T-helper 2 cell treated with Interferon-gamma antibody and Interleukin-4, amounts not matched to agents 5 μg/mL and 100 μg/mL, for 36 hours (primary cell): ENCODE measurements around the gene COL25A1.

Experiments used
- DNase-seq: peaks from one replicate; pipeline ENCODE4 v3.0.0; 2021; ENCODE audit warnings: low spot score
- H3K27ac Mint-ChIP-seq: one replicate; pipeline ENCODE4 v1.8.0; 2021; ENCODE audit warnings: mild to moderate bottlenecking, mixed read lengths
- H3K27me3 Mint-ChIP-seq: one replicate; pipeline ENCODE4 v1.8.0; 2021; ENCODE audit warnings: low read depth, mixed read lengths
- H3K36me3 Mint-ChIP-seq: one replicate; pipeline ENCODE4 v1.8.0; 2021; ENCODE audit warnings: low read depth, mixed read lengths
- H3K4me1 Mint-ChIP-seq: one replicate; pipeline ENCODE4 v1.8.0; 2021; ENCODE audit warnings: low read depth, mixed read lengths
- H3K4me3 Mint-ChIP-seq: one replicate; pipeline ENCODE4 v1.8.0; 2022; ENCODE audit warnings: mild to moderate bottlenecking, moderate library complexity, mixed read lengths
- H3K9me3 Mint-ChIP-seq: one replicate; pipeline ENCODE4 v1.8.0; 2021; ENCODE audit warnings: mixed read lengths

COL25A1 gene

DNA sequence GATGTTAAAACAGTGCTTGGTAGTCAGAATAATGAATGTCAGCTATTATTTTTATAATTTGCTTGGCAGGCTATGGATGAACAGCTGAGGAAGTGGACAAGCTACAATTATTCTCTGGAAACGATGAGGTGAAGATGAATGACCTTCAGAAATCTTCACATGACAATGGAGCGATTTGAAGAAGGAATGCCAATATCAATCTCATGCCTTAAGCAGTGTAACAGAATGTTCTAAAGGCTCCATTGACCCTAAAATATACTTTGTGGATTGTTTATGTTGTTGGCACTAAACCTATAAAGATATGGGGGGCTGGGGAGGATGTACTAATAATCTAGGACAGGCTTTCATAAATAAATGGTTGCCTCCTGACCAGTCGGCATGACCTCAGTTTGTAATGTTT, 36.2 kb downstream of the COL25A1 start:
- Mint-ChIP-seq H3K9me3 (no peaks in the 10 kb centered on the region), H3K27me3 (peaks cover 10% of the 10 kb centered on the region), H3K27ac (no peak overlapping the region), H3K4me1 (no peaks in the 10 kb centered on the region), H3K36me3 (no peaks in the 10 kb centered on the region), H3K4me3 (no peak overlapping the region)
- no peak for DNase-seq

DNA sequence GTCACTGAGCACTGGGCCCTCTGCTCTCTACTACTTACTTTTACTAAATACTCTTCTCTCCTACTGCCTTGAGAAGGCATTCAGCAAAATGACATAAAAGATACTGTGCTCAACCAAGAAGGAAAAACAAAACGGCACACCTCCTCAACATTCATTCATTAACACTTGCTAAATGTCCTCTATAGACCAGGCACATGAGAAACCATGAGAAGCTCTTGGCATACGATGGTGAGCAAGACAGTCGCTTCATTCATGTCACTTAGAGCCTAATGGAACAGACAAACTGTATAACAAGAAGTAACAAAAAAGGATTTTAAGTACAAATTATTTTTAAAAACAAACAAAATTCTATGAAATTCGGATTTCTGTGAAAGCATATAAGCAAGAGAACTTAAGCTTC, 38.7 kb downstream of the COL25A1 start:
- H3K4me3 Mint-ChIP-seq, result no peak overlapping the region
- no peaks in the 10 kb centered on the region for H3K4me1 Mint-ChIP-seq
- H3K36me3 Mint-ChIP-seq, result no peaks in the 10 kb centered on the region
- no peak for DNase-seq
- no peak overlapping the region for H3K27ac Mint-ChIP-seq
- no peaks in the 10 kb centered on the region for H3K9me3 Mint-ChIP-seq
- H3K27me3 Mint-ChIP-seq, result peaks cover 13% of the 10 kb centered on the region

DNA sequence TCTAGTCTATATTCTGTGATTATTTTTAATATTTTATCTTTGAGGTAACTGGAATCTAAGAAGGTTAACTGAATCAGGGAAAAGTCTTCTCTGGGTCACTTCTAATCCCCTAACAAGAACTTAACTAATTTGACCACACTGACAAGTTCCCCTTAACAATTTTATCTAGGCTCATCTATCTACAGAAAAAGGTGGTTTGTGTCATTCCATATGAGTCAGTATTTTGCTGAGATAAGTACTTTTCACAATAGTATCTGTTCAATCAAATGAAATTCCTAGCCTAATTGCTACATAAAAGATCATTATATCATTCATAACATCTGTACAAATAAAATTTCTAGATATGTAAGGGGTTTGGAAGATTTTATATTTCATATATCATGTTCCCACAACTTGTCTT, 45.6 kb downstream of the COL25A1 start:
- H3K27ac Mint-ChIP-seq, result no peak overlapping the region
- no peaks in the 10 kb centered on the region for H3K4me1 Mint-ChIP-seq
- no peaks in the 10 kb centered on the region for H3K9me3 Mint-ChIP-seq
- peaks cover 22% of the 10 kb centered on the region for H3K27me3 Mint-ChIP-seq
- H3K36me3 Mint-ChIP-seq, result no peaks in the 10 kb centered on the region
- no peak for DNase-seq
- H3K4me3 Mint-ChIP-seq, result no peak overlapping the region

DNA sequence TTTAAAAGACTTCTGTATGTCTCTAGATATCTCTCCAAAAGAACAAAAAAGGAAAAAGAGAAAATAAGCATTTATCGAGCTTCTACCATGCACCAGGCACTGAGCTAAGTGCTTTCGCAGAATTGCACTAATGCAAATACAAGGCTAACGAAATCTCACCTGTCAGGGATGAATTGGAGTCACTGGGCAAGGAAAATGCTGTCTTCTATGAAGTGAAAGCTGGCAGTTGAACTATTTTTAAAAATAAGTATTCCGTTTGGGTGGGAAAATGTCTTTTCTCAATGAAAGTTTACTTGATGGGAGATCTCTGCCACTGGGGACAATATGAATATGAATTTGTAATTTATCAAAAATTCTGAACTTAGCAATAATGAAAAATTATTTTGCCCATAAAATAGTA, 47.6 kb downstream of the COL25A1 start:
- H3K36me3 Mint-ChIP-seq, result no peaks in the 10 kb centered on the region
- DNase-seq, result no peak
- no peak overlapping the region for H3K27ac Mint-ChIP-seq
- H3K4me3 Mint-ChIP-seq, result no peak overlapping the region
- H3K9me3 Mint-ChIP-seq, result no peaks in the 10 kb centered on the region
- no peaks in the 10 kb centered on the region for H3K4me1 Mint-ChIP-seq
- peaks cover 22% of the 10 kb centered on the region for H3K27me3 Mint-ChIP-seq

DNA sequence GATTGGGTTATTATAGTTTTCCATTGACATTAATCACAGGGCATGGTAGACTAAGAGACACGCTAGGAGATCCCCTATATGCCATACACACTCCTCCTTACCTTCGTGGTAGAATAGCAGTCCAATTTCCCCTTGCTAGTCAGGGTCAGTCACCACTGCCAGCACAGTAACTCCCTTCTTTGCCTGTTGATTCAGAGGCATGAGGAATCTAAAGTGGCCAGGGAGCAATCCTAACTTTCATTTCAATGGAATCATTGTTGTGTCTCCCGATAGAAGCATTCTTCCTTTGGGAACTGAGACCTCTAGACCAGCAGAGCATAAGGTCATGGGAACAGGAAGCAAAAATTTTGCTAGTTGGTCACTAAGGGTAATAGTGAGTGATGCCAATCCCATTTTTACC, 51.1 kb downstream of the COL25A1 start:
- Mint-ChIP-seq H3K27ac (no peak overlapping the region), H3K4me3 (no peak overlapping the region), H3K4me1 (no peaks in the 10 kb centered on the region), H3K9me3 (no peaks in the 10 kb centered on the region), H3K27me3 (peaks cover 13% of the 10 kb centered on the region), H3K36me3 (no peaks in the 10 kb centered on the region)
- no peak for DNase-seq

DNA sequence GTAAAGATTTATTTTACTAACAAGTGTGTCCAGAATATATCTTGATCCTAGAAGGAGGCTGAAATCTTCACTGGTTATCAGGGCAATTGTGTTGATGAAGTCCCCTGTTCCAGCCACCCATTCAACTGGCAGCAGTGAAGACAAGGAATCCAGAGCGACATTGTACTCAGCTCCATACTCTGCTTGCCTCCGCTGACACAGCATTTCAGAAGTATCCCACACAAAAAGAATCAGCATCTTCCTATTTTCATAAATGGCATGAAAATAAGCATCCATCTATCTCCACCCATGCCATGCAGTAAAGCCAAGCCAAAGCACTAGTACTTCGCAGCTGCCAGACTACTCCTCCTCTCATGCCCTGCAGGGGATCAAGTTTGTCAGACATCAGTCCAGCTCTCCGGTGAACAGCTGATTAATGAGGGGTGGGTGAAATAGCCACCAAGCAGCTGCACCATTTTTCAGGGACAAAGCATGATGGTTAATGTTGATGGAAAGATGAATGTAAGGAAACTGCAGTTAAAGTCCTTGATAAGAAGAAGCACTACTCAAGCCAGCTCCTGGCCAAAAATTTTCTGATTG, 54.0 kb downstream of the COL25A1 start:
- no peaks in the 10 kb centered on the region for H3K4me1 Mint-ChIP-seq
- peaks cover 2% of the 10 kb centered on the region for H3K27me3 Mint-ChIP-seq
- H3K9me3 Mint-ChIP-seq, result no peaks in the 10 kb centered on the region
- H3K36me3 Mint-ChIP-seq, result no peaks in the 10 kb centered on the region
- no peak for DNase-seq
- H3K4me3 Mint-ChIP-seq, result no peak overlapping the region
- no peak overlapping the region for H3K27ac Mint-ChIP-seq

DNA sequence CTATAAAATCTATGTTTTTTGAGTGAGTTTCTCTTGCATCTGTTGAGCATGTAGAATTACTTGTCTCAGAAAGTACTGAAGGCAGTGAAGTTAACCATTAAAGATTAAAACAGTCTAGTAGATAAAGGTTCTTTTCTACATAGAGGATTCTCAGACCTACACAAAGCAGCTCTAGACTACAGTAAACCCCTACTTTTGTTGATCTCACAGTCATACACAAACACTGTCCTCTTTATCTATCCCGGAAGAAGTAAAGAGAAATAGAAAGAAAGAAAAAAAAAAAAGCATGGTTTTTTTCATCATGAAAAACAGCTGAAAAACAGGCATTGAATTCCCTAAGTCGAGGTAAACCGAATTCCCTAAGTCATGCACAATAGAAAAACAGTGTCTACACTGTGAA, 58.6 kb downstream of the COL25A1 start:
- no peak for DNase-seq
- no peak overlapping the region for H3K27ac Mint-ChIP-seq
- H3K9me3 Mint-ChIP-seq, result no peaks in the 10 kb centered on the region
- H3K4me1 Mint-ChIP-seq, result no peaks in the 10 kb centered on the region
- H3K4me3 Mint-ChIP-seq, result no peak overlapping the region
- H3K27me3 Mint-ChIP-seq, result no peaks in the 10 kb centered on the region
- H3K36me3 Mint-ChIP-seq, result no peaks in the 10 kb centered on the region

DNA sequence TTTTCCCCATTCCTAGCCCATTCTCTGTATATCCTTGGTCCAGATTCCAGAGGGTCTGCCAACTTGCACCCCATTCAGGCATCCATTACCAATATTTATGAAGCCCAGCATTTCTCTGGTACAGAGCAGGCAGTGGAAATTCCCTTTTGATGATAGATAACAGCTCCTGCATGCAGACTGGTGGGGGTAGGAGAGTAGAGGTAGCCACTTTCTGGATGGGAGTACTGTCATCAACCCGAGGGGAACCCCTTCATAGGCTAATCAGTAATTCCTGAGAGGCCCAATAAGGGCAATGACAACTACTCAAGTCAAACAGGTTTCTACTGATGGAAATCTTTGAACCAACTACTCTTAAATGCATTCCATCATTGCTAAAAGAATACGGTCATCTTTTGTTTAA, 63.7 kb downstream of the COL25A1 start:
- H3K36me3 Mint-ChIP-seq, result no peaks in the 10 kb centered on the region
- H3K4me3 Mint-ChIP-seq, result no peak overlapping the region
- no peaks in the 10 kb centered on the region for H3K9me3 Mint-ChIP-seq
- peaks cover 13% of the 10 kb centered on the region for H3K27me3 Mint-ChIP-seq
- DNase-seq, result no peak
- H3K4me1 Mint-ChIP-seq, result no peaks in the 10 kb centered on the region
- no peak overlapping the region for H3K27ac Mint-ChIP-seq

DNA sequence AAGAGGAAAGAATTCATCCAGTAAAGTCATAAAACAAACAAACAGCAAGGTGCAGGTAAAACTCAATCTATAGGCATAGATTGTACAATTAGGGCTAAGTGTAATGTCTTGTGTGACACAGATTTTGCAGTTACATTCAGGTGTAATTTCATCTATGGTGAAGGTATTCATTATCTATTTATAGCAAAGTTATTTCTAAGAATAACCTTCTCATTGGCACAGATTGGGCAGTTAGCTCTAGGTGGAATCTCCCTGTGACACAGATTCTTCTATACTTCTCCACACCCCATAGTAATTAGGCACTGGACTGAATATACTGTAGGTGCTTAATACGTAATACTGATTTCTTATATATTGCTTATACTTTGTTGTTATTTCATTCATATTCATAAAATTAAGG, 66.8 kb downstream of the COL25A1 start:
- no peak for DNase-seq
- H3K27me3 Mint-ChIP-seq, result peaks cover 17% of the 10 kb centered on the region
- no peak overlapping the region for H3K4me3 Mint-ChIP-seq
- H3K27ac Mint-ChIP-seq, result no peak overlapping the region
- no peaks in the 10 kb centered on the region for H3K36me3 Mint-ChIP-seq
- H3K9me3 Mint-ChIP-seq, result no peaks in the 10 kb centered on the region
- no peaks in the 10 kb centered on the region for H3K4me1 Mint-ChIP-seq

DNA sequence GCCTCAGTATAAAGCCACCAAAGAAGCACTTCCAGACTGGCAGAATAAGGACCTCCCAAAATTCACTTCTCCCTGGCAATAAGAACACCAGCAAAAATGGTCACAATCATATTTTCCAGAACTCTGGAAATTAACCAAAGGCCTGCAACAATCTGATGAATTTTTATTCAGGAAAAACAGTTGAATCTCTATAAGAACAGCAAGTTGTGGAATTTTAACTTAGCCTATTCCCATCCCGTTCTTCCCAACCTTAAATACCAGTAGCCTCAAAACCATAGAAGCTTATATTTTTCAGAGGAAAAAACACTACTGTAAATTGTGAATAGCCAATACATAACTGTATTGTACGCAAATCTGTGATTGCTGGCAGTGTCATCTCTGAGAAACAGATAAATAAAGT, 67.9 kb downstream of the COL25A1 start:
- H3K27me3 Mint-ChIP-seq, result peaks cover 17% of the 10 kb centered on the region
- H3K36me3 Mint-ChIP-seq, result no peaks in the 10 kb centered on the region
- no peaks in the 10 kb centered on the region for H3K9me3 Mint-ChIP-seq

DNA sequence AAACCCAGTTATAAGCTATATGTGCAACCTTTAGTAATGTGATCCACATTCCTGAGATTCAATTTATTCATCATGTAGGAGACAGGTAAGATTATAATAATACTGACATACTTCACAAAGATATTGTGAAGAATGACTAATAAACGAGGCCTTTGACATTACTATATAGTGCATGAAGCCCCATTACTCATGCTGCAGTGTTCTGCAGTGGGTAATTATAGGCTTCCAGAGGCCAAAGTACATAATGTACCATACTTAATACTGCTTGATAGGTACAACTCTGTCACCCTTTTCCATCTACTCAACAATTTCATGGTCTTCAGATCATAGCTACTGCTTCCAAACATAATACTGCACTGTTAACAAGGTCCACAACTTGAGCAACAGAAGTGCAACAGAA, 68.9 kb downstream of the COL25A1 start:
- Mint-ChIP-seq H3K4me1 (no peaks in the 10 kb centered on the region), H3K27me3 (peaks cover 17% of the 10 kb centered on the region)

More for the DNA sequence above, 67.9 kb downstream of the COL25A1 start:
- no peak for DNase-seq
- H3K4me1 Mint-ChIP-seq, result no peaks in the 10 kb centered on the region
- H3K27ac Mint-ChIP-seq, result no peak overlapping the region
- no peak overlapping the region for H3K4me3 Mint-ChIP-seq

DNA sequence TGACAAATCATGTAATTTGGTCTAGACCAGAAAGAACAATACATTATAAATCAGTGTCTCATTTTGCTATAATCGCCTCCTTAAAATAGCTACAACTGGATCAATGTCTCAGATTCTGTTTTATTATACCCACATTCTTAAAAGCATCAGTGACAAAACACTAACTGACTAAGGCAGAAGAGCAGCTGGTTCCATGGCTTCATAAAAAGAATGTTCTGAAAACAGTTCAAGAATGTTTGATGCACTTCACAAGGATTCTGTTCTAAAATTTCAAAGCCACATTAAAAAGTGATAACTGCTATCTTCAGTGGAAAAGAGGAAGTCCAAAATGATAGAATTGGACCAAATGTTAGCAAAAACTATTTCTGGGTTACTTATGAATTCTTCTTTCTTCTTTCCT, 69.8 kb downstream of the COL25A1 start:
- Mint-ChIP-seq H3K27me3 (peaks cover 19% of the 10 kb centered on the region), H3K9me3 (no peaks in the 10 kb centered on the region), H3K27ac (no peak overlapping the region), H3K36me3 (no peaks in the 10 kb centered on the region), H3K4me1 (no peaks in the 10 kb centered on the region), H3K4me3 (no peak overlapping the region)
- DNase-seq, result no peak

More for the DNA sequence above, 68.9 kb downstream of the COL25A1 start:
- Mint-ChIP-seq H3K27ac (no peak overlapping the region), H3K9me3 (no peaks in the 10 kb centered on the region), H3K36me3 (no peaks in the 10 kb centered on the region), H3K4me3 (no peak overlapping the region)
- no peak for DNase-seq

DNA sequence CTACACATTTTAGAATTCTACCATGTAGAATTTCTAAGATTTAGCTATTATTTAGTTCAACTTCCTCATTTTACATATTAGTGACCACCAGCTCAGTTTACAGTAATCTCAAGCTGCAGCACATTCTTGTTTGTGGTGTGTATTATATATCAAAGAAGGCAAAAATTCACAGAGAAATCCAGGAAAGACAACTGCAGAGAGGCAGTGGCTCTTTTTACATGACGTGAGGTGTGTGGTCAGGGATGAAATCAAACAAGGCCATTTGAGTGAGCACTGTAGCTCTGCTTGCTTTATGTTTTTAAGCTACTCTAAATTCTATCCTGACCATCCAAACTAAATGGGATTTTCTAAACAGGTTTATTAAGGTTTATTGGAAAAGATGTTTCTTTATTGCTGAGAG, 71.1 kb downstream of the COL25A1 start:
- H3K27me3 Mint-ChIP-seq, result peaks cover 15% of the 10 kb centered on the region
- H3K4me1 Mint-ChIP-seq, result no peaks in the 10 kb centered on the region
- H3K27ac Mint-ChIP-seq, result no peak overlapping the region

DNA sequence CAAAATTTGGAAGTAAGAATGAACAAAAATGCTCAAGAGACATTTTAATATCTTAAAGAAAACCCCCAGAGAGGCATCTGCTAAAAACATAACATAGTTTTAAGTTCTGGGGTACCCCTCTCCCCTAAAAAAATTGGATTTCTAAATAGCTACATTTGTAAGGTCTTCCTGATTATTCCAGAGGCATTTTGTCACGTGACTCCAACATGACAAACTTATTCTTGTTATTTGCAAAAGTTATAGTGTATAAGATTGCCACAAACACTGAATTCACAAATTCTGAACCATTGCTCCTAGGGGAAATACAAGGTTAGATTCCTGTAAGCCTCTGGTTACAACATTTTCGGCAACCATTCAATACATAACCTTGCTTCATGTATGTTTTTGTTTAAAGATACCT, 73.4 kb downstream of the COL25A1 start:
- Mint-ChIP-seq H3K4me3 (no peak overlapping the region), H3K27ac (no peak overlapping the region), H3K9me3 (no peaks in the 10 kb centered on the region)

More for the DNA sequence above, 71.1 kb downstream of the COL25A1 start:
- no peak overlapping the region for H3K4me3 Mint-ChIP-seq
- no peaks in the 10 kb centered on the region for H3K36me3 Mint-ChIP-seq
- DNase-seq, result no peak
- H3K9me3 Mint-ChIP-seq, result no peaks in the 10 kb centered on the region

DNA sequence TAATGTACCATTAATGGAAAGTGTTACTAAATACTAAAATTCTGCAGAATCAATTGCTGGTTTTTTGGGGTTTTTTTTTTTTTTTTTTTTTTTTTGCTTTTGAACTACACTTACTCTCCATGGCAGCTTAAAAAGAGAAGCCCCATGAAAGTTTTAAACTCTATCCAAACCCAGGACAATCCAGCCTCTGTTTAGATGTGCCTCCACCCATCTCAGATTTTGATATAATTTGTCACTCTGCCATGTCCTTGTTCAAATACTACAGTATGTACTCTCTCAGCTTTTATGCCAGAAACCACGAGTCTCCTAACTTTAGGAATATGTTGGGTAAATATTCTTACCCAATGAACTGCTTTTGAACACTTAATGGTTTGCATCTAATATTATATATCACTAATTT, 84.2 kb downstream of the COL25A1 start:
- Mint-ChIP-seq H3K27me3 (peaks cover 30% of the 10 kb centered on the region), H3K27ac (no peak overlapping the region), H3K9me3 (no peaks in the 10 kb centered on the region)

More for the DNA sequence above, 73.4 kb downstream of the COL25A1 start:
- H3K27me3 Mint-ChIP-seq, result peaks cover 6% of the 10 kb centered on the region
- H3K36me3 Mint-ChIP-seq, result no peaks in the 10 kb centered on the region
- no peak for DNase-seq
- H3K4me1 Mint-ChIP-seq, result no peaks in the 10 kb centered on the region

More for the DNA sequence above, 84.2 kb downstream of the COL25A1 start:
- Mint-ChIP-seq H3K4me1 (no peaks in the 10 kb centered on the region), H3K36me3 (no peaks in the 10 kb centered on the region), H3K4me3 (no peak overlapping the region)
- DNase-seq, result no peak
